Stimulated activated CD4-positive, alpha-beta T cell treated with anti-CD3 and anti-CD28 coated beads, Interleukin-4, amount 100 ng/mL, for 4 hours (primary cell): ENCODE results near the gene GAGE12C.
"Not testable (repeated sequence)": the region's sequence is repeated elsewhere in the genome, so short reads cannot be mapped to it uniquely, and the experiment has no call there.

Experiments
- DNase-seq, 2 experiments: peaks; one replicate each; pipeline ENCODE4 v3.0.0-alpha.2; 2020

Gene GAGE12C

GRCh38 chrX:49531877-49532276 is at the start of gene GAGE12C:
GAGE12C (plus strand) TSS chrX:49532177; CDS start chrX:49533332, 1,155 bp downstream.
- not testable (repeated sequence) for DNase-seq

- DNase-seq, result not testable (repeated sequence)
Measured at GRCh38 chrX:49541433-49541832, 9.5 kb downstream of the GAGE12C start, which contains the start of gene GAGE12D. GAGE12D (plus strand) TSS chrX:49541733; CDS start chrX:49542888, 1,155 bp downstream.

GRCh38 chrX:49550989-49551388 is 19.0 kb downstream of the GAGE12C start, which contains the start of gene GAGE12E:
GAGE12E (plus strand) TSS chrX:49551289; CDS start chrX:49552444, 1,155 bp downstream.
- DNase-seq, result not testable (repeated sequence)

GRCh38 chrX:49560542-49560941 is 28.6 kb downstream of the GAGE12C start, which contains the start of gene GAGE12F:
GAGE12F (plus strand) TSS chrX:49560842; CDS start chrX:49561997, 1,155 bp downstream.
- not testable (repeated sequence) for DNase-seq

- DNase-seq, result not testable (repeated sequence)
Measured at GRCh38 chrX:49568728-49569127, 36.8 kb downstream of the GAGE12C start.

- not testable (repeated sequence) for DNase-seq
Measured at GRCh38 chrX:49569152-49569551, 37.2 kb downstream of the GAGE12C start.

GRCh38 chrX:49570100-49570499 is 38.1 kb downstream of the GAGE12C start, which contains the start of gene GAGE12G:
GAGE12G (plus strand) TSS chrX:49570400; CDS start chrX:49571555, 1,155 bp downstream.
- DNase-seq, result not testable (repeated sequence)

GRCh38 chrX:49579649-49580048 is 47.7 kb downstream of the GAGE12C start, which contains the start of gene GAGE12H:
GAGE12H (plus strand) TSS chrX:49579949; CDS start chrX:49581104, 1,155 bp downstream.
- DNase-seq, result not testable (repeated sequence)
